Mesothelial cell of epicardium (in vitro differentiated cells): ENCODE data around the gene BRD7. TPM values are rescaled to one million over a fixed set of nuclear protein-coding genes. Genes with fewer than 3 reads are reported as not detected.

Source experiments
- DNase-seq, 2 experiments: peaks; one replicate each; pipeline ENCODE4 v3.0.0; 2021; ENCODE audit warnings: low spot score in 2 of 2; ENCODE audit not compliant: unreplicated experiment in 2 of 2
- H3K27ac Mint-ChIP-seq: 2 replicates; pipeline ENCODE4 v1.8.0; 2021; ENCODE audit warnings: mixed read lengths
- H3K27me3 Mint-ChIP-seq: 2 replicates; pipeline ENCODE4 v1.8.0; 2021; ENCODE audit warnings: low read depth, mixed read lengths
- H3K36me3 Mint-ChIP-seq: 2 replicates; pipeline ENCODE4 v1.8.0; 2021; ENCODE audit warnings: mixed read lengths
- H3K4me1 Mint-ChIP-seq: 2 replicates; pipeline ENCODE4 v1.8.0; 2021; ENCODE audit warnings: mixed read lengths
- H3K4me3 Mint-ChIP-seq: 2 replicates; pipeline ENCODE4 v1.8.0; 2021; ENCODE audit warnings: mild to moderate bottlenecking, moderate library complexity, mixed read lengths
- H3K9me3 Mint-ChIP-seq: 2 replicates; pipeline ENCODE4 v1.8.0; 2021; ENCODE audit warnings: mixed read lengths
- CTCF ChIP-seq: fragments of 200-600 bp; sonication (generic); IDR thresholded peaks from one replicate; pipeline ENCODE4 v1.5.0; 2021; ENCODE audit warnings: antibody characterized with exemption; ENCODE audit not compliant: unreplicated experiment
- total RNA-seq: library from RNA; stranded (reverse); gene quantifications from 3 replicates; pipeline ENCODE4 v1.2.1, GENCODE V29; 2021

The BRD7 gene
- total RNA-seq, 1 donor from 2014 or later: 76.8 TPM

DNA sequence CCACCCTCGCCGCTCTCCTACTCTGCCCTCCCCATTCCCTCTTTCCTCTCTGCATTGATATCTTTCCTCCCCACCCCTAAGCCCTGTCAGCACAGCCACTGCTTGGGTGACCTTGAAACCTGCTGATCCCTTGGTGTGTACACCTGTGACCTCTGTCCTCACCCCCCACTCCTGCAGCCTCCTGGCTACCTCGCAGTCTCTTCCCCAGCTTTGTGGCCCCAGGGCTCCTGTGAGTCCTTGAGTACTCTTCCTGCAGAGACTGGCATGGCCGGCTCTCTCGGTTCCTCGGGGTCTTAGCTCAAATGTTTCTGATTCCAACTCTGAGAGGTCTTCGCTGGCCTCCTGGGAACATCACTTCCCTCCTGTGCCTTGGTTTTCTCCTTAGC is 70.7 kb downstream of the BRD7 start:
- TF ChIP-seq CTCF: no peak
- Mint-ChIP-seq H3K27me3 (no peaks in the 10 kb centered on the region), H3K27ac (no peak overlapping the region), H3K9me3 (no peaks in the 10 kb centered on the region), H3K36me3 (peaks cover 2% of the 10 kb centered on the region), H3K4me1 (peaks cover 3% of the 10 kb centered on the region), H3K4me3 (no peak overlapping the region)
- no peak for DNase-seq

DNA sequence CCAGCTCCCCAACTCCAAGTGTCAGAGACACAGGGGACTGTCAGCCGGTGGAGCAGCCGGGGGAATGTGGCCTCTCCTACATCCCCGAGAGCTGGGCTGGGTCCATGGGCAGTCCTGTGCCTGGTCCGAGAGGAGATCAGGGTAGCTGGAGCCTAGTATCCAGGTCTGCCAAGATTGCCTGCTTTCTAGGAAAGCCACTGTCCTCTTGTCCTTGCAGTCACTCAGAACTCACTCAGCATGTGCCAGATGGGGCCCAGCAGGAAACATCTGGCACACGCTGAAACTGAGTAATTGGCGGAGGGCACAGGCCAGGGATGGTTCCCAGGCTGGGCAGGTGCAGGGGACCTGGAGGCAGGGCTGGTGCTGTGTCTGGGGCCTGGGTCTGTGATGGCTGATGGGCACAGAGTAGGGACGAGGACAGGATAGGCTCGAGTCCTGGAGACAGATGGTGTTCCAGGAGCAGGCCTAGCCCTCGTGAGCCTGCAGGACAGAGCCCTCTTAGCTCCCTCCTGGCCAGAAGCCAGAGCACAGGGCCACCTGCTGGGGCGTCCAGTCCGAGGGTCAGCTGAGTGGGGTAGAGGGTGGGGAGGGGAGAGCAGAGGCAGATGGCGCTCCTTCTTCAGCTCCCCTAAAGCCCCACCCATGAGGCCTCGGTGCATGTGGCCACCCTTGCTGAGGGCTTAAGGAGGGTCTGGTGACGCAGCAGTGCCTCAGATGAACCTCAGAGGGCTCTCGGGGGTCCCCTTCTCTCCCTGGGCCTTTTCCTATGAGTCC is 71.3 kb downstream of the BRD7 start:
- no peak overlapping the region for H3K4me3 Mint-ChIP-seq
- peaks cover 2% of the 10 kb centered on the region for H3K36me3 Mint-ChIP-seq
- no peak for TF ChIP-seq CTCF
- H3K4me1 Mint-ChIP-seq: peaks cover 3% of the 10 kb centered on the region
- H3K9me3 Mint-ChIP-seq: no peaks in the 10 kb centered on the region
- no peaks in the 10 kb centered on the region for H3K27me3 Mint-ChIP-seq
- no peak overlapping the region for H3K27ac Mint-ChIP-seq
- no peak for DNase-seq

GRCh38 chr16:50296807-50297206 is 72.0 kb downstream of the BRD7 start:
- DNase-seq: no peak
- no peak overlapping the region for H3K4me3 Mint-ChIP-seq
- peaks cover 2% of the 10 kb centered on the region for H3K36me3 Mint-ChIP-seq
- no peak for TF ChIP-seq CTCF
- no peaks in the 10 kb centered on the region for H3K4me1 Mint-ChIP-seq
- H3K27ac Mint-ChIP-seq: no peak overlapping the region
- no peaks in the 10 kb centered on the region for H3K9me3 Mint-ChIP-seq
- no peaks in the 10 kb centered on the region for H3K27me3 Mint-ChIP-seq

- Mint-ChIP-seq H3K27ac (no peak overlapping the region), H3K9me3 (no peaks in the 10 kb centered on the region), H3K27me3 (no peaks in the 10 kb centered on the region), H3K4me3 (no peak overlapping the region), H3K36me3 (peaks cover 2% of the 10 kb centered on the region), H3K4me1 (no peaks in the 10 kb centered on the region)
- no peak for TF ChIP-seq CTCF
- no peak for DNase-seq
These were observed 73.2 kb downstream of the BRD7 start for GRCh38 chr16:50295541-50296132.

DNA sequence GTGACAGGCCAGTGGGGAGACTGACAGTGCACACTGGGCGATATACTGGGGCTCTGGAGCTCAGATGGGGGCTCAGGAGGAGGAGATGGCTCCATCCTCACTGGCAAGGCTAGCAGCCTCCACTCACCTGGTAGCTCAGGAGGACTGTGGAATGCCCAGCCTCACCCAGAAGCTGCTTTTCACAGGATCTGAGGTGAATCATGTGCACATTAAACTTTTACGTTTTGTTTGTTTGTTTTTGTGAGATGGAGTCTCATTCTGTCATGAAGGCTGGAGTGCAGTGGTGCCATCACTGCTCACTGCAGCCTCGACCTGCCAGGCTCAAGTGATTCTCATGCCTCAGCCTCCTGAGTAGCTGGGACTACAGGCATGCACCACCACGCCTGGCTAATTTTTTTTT is 73.8 kb downstream of the BRD7 start:
- no peak overlapping the region for H3K4me3 Mint-ChIP-seq
- H3K36me3 Mint-ChIP-seq: peaks cover 2% of the 10 kb centered on the region
- H3K9me3 Mint-ChIP-seq: no peaks in the 10 kb centered on the region
- no peaks in the 10 kb centered on the region for H3K27me3 Mint-ChIP-seq
- no peaks in the 10 kb centered on the region for H3K4me1 Mint-ChIP-seq
- no peak for TF ChIP-seq CTCF
- no peak overlapping the region for H3K27ac Mint-ChIP-seq
- DNase-seq: no peak
